ENCODE results near the gene OSBP2. TPM values are rescaled to one million over a fixed set of nuclear protein-coding genes. Genes with fewer than 3 reads are reported as not detected.

OSBP2 gene
- polyA plus RNA-seq, 12 donors, result 4.0 to 26.3 (median 5.6) TPM; not detected in 1

DNA sequence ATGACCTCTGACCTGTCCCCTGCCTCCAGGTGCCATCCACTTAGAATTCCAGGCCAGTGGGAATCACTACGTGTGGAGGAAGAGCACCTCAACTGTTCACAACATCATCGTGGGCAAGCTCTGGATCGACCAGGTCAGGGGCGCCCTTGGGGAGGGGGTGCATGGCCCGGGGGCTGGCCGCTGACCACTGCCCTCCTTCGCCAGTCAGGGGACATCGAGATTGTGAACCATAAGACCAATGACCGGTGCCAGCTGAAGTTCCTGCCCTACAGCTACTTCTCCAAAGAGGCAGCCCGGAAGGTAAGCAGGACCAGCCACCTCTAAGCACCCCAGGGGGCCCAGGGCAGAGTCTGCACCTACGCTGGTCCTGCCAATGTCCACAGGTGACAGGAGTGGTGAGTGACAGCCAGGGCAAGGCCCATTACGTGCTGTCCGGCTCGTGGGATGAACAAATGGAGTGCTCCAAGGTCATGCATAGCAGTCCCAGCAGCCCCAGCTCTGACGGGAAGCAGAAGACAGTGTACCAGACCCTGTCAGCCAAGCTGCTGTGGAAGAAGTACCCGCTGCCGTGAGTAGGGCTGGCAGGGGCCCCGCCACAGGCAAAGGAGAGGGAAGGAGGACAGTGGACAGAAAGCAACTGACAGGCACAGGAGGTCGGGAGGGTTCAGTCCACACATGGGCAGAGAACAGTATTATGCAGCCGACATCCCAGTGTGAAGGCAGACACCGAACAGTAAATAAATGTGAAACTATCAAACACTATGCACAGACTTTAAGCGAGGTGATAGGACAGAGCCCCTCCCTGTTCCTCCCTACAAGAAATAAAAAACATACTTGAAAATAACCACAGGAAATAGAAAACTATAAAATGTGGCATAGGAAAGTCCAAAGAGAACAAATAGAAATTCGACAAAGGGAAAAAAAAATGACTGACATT lies 199.0 kb downstream of the OSBP2 start:
- DNase-seq, result no peak

DNA sequence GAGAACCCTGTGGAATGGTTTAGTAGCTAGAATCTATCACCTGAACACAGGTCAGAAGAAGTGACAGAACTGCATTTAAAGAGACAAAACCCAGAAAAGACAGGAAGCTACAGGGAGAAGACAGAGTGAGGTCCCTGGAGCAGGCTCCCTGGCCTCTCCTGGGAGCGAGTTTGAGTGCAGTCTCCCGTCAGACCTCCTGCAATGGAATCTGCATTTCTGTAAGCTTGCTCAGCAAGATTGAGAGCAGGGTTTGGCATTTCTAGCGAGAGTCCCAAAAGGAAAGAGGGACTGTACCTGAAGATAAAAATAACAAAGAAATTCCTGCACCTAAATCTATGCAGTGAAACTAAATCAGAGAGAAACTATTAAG lies 199.7 kb downstream of the OSBP2 start:
- no peak for DNase-seq

DNA sequence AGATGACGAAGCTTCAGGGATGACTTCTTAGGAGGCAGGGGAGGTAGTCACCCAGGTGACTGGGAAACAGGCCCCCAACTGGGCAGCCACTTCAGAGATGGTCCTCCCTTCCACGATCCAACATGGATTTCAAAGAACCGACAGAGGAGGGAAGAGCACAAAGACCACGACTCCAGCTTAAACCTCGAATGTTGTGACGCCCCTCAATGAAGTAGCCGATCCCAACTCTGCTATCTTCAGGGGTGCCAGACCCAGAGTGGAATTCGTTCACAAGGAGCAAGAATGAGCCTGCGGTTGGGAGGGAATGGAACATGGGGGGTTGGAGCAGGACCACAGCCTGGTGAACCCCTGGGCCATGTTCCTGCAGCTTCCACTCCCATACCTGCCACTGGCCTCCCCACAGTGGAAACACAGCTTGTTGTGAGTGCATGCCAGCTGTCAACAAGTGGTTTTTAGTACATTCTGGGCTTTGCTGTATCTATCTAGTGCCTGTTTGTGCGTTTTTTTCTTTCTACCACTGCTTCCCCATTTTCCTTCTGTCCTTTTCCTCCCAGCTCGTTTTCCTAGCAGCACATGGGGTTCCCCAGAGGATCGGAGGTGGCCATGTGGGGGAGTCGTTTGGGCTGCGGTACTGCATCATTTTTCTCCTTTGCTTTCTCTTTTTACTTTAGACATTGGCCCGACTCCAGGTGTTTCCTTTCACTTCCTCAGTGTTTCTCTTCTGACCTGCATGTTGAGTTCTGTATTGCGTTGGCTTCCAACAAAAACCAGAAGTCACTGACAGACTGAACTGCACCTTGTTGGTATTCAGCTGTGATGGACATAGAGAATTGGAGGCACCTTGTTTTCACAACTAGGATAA lies 208.1 kb downstream of the OSBP2 start:
- DNase-seq, result no peak

DNA sequence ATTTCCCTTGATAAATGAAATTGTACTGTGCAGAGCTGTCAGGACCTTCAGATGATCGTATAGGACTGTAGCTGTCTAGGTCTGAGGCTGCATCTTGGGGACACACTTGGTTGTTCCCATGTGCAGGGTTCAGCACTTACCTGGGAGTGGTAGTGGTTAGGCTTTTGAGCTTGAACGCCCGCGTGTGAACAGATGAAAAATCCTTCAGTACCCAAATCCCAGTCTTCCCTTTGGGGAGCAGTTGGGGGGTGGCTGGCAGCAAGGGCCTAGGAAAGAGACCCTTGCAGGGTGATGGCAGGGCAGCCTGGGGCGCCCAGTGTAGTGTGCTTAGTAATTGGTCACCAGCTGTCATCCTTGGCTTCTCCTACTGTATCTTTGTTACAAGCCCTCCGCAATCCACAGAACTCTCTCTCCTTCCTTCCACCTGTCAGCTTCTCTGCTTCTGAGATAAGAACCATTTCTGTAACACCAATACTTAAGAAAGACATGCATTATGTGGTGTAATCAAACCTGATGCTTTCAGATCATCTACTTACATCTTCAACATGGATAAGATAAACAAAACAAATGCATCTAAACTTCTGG lies 209.3 kb downstream of the OSBP2 start:
- no peak for DNase-seq

DNA sequence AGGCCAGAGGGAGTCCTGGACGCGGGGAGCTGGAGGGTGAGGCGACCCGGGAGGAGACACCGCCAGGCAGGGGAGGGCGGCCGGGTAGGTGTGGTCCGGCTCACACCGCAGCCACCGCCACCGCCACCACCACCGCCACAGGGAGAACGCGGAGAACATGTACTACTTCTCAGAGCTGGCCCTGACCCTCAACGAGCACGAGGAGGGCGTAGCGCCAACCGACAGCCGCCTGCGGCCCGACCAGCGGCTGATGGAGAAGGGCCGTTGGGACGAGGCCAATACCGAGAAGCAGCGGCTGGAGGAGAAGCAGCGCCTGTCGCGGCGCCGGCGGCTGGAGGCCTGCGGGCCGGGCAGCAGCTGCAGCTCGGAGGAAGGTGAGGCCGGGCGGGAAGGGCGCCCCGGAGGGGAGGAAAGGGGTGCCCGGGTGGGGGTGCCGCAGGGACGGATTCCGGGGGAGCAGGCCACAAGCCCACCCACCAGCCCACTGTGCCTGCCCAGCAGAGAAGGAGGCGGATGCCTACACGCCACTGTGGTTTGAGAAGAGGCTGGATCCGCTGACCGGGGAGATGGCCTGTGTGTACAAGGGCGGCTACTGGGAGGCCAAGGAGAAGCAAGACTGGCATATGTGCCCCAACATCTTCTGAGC lies 211.1 kb downstream of the OSBP2 start:
- no peak for DNase-seq

DNA sequence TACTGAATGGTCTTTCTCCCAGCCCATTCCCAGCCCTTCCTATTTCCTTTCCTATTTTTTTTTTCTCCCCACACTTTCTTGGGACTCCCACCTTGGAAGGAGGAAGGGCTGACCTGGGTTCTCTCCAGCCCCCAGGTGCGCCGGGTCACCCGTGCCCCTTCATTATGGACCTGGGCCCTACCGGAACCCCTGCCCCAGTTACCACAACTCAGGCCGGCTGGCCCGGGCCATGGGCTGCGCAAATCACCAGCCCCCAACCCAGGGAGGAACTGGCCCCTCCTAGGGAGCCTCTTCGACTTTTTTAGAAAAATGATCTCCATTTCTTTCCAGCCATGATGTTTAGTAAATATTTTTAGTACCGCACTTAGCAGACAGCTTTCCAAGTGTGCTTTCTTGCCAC lies 211.7 kb downstream of the OSBP2 start:
- DNase-seq, result no peak

DNA sequence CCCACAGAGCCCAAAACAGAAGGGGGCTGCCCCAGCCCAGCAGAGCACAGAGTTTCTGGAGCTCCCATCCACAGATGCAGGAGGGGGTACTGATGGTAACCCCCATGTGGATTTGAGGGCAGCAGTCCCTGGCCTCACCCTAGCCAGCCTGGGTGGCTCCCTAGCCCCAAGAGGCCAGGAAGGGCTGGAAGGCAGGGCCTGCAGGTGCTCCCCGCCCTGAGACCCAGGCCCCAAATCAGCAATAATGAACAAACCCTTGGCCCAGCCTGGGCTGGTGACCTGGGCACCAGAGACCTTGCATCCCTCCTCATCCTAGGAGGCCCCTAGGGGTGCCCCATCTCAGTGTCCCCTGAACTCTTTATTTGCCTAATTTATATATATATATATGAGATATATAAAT lies 212.3 kb downstream of the OSBP2 start:
- no peak for DNase-seq

DNA sequence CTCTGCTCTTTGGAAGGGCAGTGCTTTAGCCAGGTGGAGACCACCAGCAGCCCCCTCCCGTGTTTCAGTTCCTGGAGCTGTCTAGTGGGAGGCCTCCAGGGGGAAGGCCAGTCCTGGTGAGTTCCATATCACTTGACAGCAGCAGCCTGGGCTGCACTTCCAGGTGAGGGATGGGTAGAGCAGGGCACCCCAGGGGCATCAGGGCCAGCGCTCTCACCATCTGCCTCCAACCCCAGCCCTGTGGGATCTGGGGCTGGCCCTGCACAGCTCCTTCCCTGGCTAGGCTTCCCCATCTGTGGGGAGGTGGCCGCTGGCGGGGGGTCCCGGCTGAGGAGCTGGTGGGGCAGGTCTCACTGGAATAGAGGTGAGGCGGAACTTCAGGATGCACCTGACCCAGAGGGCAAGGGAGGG lies 213.4 kb downstream of the OSBP2 start:
- no peak for DNase-seq

DNA sequence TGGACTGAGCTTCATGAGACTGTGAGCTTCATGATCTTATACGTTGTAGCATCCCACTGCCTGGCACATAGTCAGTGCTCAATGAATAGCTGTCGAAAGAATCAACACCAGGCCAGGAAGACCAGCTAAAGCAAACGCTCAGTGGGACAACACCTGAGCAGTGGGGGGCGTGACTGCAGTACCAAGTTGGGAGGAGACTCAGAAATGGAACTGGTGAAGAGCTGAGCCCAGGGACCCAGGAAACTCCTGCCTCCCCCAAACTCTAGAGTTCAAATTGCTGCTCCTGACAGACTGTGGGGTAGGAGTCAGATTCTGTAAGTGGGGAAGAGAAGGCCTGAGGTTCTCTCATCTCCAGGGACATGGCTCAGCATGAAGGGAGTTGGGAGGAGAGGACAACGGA lies 214.6 kb downstream of the OSBP2 start:
- no peak for DNase-seq

DNA sequence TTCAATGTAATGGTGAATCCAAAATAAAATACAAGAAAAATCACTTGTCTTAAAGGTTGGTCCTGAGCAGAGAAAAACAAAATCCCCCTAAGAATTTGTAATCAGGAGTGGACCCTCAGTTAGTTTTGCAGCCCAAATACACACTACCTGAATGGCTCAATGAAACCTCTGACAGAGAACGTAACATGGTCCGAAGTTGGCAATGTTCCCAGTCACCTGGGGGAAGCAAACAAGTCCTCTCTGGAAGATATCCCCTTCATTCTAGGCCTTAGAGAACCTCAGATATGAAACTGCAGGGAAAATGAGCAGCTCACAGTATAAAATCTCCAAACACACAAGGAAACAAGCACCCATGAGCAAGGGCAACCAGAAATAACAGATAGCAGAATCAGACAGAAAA lies 215.7 kb downstream of the OSBP2 start:
- no peak for DNase-seq

DNA sequence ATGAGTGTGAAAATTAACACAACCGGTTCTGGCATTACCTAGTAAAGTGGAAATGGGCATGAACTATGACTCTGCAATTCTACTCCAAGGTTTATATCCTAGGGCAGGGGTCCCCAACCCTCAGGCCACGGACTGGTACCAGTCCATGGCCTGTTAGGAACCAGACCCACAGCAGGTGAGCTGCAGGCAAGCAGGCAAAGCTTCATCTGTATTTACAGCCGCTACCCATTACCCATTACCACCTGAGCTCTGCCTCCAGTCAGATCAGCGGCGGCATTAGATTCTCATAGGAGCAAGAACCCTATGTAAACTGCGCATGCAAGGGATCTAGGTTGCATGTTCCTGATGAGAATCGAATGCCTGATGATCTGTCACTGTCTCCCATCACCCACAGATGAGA lies 224.1 kb downstream of the OSBP2 start:
- DNase-seq, result no peak

DNA sequence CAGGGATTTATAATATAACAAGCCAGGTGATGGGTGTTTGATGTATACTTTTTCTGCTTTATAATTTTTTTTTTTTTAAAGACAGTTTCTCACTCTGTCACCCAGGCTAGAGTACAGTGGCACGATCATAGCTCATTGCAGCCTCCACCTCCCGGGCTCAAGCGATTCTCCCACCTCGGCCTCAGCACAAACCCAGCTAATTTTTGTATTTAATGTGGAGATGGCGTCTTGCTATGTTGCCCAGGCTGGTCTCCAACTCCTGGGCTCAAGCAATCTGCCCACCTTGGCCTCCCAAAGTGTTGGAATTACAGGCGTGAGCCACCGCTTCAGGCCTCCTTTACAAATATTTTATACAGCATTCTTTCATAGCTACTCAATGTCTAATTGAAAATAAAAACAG lies 225.3 kb downstream of the OSBP2 start:
- no peak for DNase-seq

DNA sequence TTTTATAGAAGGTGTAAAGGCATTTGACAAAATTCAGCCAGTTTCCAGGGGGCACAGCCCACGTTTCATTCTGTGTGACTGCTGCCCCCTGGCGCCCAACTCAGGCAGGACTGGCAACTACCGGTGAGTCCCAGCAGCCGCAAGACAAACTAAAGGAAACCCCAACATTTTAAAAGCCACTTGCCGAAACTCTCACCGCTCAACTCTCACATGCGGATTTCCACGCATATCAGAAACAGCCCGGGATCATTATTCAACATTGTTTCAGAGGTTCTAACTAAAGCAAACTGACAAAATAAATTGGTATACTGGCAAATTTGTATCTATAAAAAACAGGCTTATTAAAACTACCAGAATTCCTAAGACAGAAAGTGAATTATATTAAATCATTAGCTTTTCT lies 225.7 kb downstream of the OSBP2 start:
- DNase-seq, result peak; percentile 70

DNA sequence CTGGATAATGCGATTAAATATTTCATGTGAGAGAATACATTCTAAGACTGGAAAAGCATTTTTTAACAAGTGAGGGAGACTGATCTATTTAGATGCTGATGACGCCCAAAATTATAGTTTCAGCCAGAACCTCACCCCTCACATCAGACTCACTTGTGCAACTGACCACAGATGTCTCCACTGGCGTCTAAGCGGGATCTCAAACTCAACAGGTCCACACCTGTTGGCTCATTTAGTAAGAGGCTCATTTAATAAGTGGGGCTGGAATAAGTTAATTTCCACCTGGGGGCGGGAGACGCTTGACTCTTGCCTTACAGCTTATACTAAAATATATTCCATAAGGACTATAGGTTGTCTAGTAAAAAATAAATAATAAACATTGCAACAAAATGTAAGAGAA lies 226.4 kb downstream of the OSBP2 start:
- no peak for DNase-seq

DNA sequence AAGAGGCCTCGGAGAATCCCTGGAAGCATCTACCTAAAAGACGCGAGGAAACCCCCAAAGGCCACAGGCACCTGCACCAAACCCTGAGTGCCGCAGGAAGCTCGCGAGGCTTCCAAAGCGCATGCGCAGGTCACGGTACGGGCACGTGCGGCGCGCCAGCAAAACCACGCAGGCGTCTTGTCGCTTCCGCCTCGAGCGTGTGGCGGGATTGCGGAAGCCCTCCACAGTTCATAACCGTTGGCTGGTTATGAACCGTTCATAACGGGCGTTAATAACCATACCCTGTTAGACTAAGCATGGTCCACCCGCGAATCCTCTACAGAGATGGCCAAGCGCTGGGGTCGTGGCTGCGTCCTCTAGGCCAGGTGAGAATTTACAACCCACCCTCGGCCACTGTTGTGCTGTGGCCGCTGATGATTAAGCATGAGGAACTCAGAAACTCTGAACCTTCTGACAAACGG lies 227.5 kb downstream of the OSBP2 start:
- DNase-seq, result peak; percentile 54

DNA sequence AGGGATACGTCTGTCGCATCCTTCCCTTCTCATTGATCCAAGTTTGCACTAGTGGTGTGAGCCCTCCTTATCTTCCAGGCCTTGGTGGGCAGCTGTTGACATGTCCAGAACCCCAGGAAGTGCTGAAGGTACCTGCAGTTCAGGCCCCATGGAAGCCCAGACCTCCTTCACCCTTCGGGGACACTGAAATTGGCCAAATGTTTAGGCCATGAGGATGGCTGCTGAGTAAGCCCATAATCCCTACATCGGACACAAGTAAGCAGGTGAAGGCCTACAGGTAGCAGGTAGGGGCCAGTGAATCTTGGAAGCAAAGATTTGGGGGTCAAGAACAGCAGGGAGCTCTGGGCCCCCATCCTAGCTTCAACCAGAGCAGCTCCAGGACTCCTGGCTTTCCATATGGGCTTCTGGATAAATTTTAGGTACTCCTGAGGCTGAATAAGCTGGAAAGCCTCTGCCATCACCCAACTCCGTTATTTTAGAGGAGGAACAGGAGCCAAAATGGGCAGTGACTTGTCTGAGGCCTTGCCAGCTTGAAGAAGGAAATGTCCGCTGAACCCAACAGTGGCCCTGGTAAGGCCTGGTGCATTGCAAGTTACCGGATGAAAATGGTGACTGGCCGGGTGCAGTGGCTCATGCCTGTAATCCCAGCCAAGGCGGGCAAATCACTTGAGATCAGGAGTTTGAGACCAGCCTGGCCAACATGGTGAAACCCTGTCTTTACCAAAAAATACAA lies 228.7 kb downstream of the OSBP2 start:
- DNase-seq, result no peak

DNA sequence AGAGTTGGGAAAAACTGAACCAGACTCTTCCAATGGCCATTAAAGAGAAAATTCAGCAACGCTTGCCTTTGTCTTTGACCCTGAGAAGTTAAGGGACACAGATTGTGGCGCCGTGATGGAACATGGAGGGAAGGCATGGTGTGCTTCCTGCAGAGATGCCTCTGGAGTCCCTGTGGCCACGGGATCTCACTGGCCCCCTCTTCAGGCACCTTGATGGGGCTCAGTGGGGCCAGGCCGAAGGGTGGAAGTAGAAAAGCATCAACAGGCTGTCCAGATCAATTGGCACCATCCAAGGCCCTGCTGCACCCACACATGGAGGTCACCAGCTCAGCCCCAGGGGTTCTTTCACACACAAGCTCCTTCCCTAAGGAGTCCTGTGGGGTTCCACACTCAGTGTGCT lies 231.0 kb downstream of the OSBP2 start:
- no peak for DNase-seq

DNA sequence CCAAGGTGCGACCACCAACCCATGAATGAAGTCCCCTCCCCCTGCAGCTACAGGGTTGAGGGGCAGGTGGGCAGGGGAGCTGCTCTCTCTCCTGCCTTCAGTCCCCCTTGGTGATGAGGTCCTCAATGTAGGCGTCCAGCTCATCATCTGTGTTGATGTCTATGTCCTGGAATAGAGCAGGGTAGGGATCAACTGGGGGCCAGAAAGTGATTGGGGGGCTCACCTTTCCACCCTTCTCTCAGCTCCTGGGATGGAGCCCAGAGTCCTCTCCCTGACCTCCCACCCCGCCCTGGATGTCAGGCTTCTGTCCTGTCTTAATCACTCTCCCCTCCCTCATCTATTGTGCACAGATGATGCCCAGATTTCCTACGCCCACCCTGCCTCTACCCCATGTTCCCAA lies 232.0 kb downstream of the OSBP2 start:
- DNase-seq, result no peak

DNA sequence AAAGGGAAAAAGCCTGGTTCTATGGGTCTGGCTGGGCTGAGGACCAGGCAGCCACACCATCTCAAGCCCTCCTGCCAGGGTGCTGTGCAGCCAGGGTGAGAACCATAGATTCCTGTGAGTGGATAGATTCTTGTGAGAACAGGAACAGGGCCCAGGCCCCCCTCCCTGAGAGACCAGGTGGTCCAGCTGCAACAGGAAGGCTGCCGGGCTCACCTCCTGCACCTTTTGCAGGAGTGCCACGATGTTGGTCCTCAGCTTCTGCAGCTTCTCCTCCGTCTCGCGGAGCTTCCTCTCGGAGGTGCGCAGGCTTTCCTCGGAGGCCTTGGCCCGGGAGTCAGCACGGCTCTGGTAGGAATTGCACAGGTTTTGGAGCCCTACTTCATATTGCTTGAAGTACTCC lies 233.1 kb downstream of the OSBP2 start:
- no peak for DNase-seq

DNA sequence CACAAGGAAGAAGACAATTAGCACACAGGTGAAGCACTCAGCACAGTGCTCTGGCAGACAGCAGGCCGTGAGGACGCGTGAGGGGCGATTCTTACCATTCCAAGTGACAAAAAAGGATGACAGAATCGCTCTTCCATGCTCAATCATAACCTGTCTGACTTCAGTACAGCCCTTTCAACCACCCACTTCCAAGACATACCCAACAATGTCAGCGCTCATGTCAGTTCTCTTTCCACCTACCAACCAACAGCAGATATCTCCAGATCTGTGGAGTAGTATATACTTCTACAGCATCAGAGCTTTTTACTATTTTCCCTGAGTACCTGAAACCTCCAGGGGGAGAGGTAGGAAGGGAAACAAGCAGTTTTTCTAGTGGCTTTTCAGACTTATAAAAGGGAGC lies 233.7 kb downstream of the OSBP2 start:
- no peak for DNase-seq

DNA sequence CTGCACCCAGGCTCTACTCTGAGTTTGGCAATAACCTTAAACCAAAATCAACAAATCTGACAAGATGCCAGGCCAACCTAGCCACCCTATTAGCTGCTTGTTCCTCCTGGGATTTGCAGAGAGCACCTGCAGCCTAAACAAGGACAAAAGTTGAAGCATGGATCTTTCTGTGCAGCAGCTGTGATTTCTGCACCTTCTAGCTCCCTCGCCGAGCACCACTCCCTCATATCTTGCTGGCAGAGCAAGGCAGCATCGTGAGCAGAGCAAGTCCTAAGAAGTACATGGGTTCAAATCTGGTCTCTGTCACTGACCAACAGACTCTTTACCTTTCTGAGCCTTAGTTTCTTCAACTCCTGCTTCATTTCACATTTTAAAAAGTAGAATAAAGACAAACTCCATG lies 235.6 kb downstream of the OSBP2 start:
- no peak for DNase-seq

Measured in muscle of arm (tissue), 12 donors.